ENCODE measurements around the gene DLEU7.

Gene DLEU7

DNA sequence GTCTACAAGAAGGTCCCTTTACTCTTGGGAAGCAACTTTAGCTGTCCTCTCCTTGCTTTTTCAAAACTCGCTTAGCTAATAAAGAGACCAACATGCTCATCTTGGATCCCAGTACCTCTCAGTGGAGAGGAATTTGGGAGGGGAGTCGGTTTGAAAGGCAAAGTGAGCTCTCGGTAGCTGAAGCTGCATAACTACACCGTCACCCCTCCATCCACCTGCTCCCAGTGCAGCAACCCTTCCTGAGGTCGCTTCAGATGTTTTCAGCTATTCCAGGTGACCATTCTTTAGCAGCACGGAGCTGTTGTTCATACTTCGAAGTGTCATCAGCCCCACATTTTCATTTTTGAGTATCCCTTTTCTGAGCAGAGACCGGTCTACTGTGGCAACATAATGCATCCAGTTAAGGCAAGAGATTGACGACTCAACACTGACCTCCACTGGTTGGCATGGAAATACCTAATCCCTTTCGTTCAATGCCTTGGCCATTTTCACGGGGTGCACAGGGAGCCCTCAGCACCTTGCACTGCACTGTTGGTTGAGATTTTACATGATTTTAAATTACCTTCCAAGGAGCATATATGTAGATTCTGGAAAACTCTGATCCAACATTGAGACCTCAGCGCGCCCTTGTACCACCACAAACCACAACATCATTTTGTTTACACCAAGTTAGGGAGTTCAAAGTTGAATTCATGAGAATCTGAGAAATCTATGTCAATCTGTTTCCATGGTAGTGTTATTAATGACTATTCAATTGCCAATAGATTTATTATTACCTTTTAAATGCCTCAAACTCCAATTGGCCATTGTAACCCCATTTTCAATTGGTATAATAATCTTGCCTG, 42.2 kb downstream of the DLEU7 start:
- no peak for TF ChIP-seq ZNF70 (CRISPR knock-in tag; IDR thresholded peaks at IDR 0.05)
- TF ChIP-seq BACH2 (CRISPR knock-in tag; IDR thresholded peaks at IDR 0.05; ENCODE audit: borderline replicate concordance), result no peak
- TF ChIP-seq ZFP30 (CRISPR knock-in tag; IDR thresholded peaks at IDR 0.05), result no peak
- TF ChIP-seq ZFP3 (CRISPR knock-in tag; IDR thresholded peaks at IDR 0.05), result no peak
- TF ChIP-seq, protein P1, sequence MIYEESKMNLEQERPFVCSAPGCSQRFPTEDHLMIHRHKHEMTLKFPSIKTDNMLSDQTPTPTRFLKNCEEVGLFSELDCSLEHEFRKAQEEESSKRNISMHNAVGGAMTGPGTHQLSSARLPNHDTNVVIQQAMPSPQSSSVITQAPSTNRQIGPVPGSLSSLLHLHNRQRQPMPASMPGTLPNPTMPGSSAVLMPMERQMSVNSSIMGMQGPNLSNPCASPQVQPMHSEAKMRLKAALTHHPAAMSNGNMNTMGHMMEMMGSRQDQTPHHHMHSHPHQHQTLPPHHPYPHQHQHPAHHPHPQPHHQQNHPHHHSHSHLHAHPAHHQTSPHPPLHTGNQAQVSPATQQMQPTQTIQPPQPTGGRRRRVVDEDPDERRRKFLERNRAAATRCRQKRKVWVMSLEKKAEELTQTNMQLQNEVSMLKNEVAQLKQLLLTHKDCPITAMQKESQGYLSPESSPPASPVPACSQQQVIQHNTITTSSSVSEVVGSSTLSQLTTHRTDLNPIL (CRISPR knock-in tag; IDR thresholded peaks at IDR 0.05; ENCODE audit: low read depth), result no peak
- TF ChIP-seq ISL1 (CRISPR knock-in tag; IDR thresholded peaks at IDR 0.05), result no peak
- TF ChIP-seq ZNF565 (CRISPR knock-in tag; conservative IDR thresholded peaks at IDR 0.05; ENCODE audit: low read depth), result no peak
- no peak for TF ChIP-seq SNAI2 (CRISPR knock-in tag; IDR thresholded peaks at IDR 0.05)
- TF ChIP-seq ZNF8 (CRISPR knock-in tag; IDR thresholded peaks at IDR 0.05), result no peak
- no peak for TF ChIP-seq TSHZ2 (CRISPR knock-in tag; IDR thresholded peaks at IDR 0.05)
- peak; percentile 98 for ATAC-seq

DNA sequence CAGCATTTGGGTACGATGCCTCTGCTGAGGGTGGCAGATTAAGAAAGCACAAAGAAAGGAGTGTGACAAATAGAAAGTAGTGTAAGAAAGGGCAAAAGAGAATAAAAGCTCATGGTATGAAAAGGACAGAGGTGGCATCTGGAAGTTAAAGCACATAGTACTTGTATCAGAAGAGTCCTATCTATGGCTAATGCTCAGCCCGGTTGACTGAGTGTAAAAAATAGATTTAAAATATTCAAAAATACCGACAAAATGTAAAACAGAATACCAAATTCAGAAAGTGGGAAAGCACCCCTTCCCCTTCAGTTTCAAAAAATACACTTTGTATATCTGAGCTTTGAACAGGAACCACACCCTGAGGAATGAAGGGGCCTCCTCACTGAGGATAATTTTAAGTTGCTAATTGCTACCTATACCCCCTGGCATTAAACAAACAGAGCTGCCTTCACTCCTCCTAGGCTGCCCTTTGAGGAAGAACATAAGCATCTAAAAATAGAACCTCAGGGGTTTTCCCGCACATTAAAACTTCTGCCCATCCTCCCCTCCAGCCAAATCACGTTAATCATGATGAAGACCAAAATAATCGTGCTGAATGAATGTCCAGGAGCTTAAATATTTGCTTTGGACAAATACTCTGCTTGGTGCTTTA, 43.3 kb downstream of the DLEU7 start:
- TF ChIP-seq BACH2 (CRISPR knock-in tag; IDR thresholded peaks at IDR 0.05; ENCODE audit: borderline replicate concordance), result no peak
- TF ChIP-seq, protein P1 (CRISPR knock-in tag; IDR thresholded peaks at IDR 0.05; ENCODE audit: low read depth), result no peak
- no peak for TF ChIP-seq PPARA (CRISPR knock-in tag; IDR thresholded peaks at IDR 0.05; ENCODE audit: borderline replicate concordance)
- TF ChIP-seq ZNF70 (CRISPR knock-in tag; IDR thresholded peaks at IDR 0.05), result no peak
- no peak for TF ChIP-seq CSDC2 (CRISPR knock-in tag; IDR thresholded peaks at IDR 0.05)
- no peak for TF ChIP-seq ARNTL (CRISPR knock-in tag; IDR thresholded peaks at IDR 0.05; ENCODE audit: borderline replicate concordance, low read depth)
- no peak for TF ChIP-seq ZNF565 (CRISPR knock-in tag; conservative IDR thresholded peaks at IDR 0.05; ENCODE audit: low read depth)
- no peak for TF ChIP-seq ISL1 (CRISPR knock-in tag; IDR thresholded peaks at IDR 0.05)
- no peak for TF ChIP-seq TSHZ2 (CRISPR knock-in tag; IDR thresholded peaks at IDR 0.05)
- no peak for TF ChIP-seq ZC3H10 (CRISPR knock-in tag; IDR thresholded peaks at IDR 0.05)
- no peak for TF ChIP-seq ZNF8 (CRISPR knock-in tag; IDR thresholded peaks at IDR 0.05)
- ATAC-seq, result no peak

GRCh38 chr13:50798923-50799322, 44.6 kb downstream of the DLEU7 start:
- TF ChIP-seq ISL1 (CRISPR knock-in tag; IDR thresholded peaks at IDR 0.05), result no peak
- no peak for TF ChIP-seq TOX (CRISPR knock-in tag; IDR thresholded peaks at IDR 0.05; ENCODE audit: borderline replicate concordance)
- no peak for TF ChIP-seq TSHZ2 (CRISPR knock-in tag; IDR thresholded peaks at IDR 0.05)
- TF ChIP-seq SNAI2 (CRISPR knock-in tag; IDR thresholded peaks at IDR 0.05), result no peak
- ATAC-seq, result peak; percentile 51; the same call in 2 of the 3 replicates

Data from SK-N-SH treated with all-trans-retinoic acid at 6 μM for 48 hours (cell line).